Activated CD8-positive, alpha-beta memory T cell treated with anti-CD3 and anti-CD28 coated beads for 24 hours (primary cell): Measurements from ENCODE around the gene IGSF11.
"Not testable (repeated sequence)": the region's sequence is repeated elsewhere in the genome, so short reads cannot be mapped to it uniquely, and the experiment has no call there.

Experiments
- DNase-seq: peaks from one replicate; pipeline ENCODE4 v3.0.0-alpha.2; 2020

The IGSF11 gene

DNA sequence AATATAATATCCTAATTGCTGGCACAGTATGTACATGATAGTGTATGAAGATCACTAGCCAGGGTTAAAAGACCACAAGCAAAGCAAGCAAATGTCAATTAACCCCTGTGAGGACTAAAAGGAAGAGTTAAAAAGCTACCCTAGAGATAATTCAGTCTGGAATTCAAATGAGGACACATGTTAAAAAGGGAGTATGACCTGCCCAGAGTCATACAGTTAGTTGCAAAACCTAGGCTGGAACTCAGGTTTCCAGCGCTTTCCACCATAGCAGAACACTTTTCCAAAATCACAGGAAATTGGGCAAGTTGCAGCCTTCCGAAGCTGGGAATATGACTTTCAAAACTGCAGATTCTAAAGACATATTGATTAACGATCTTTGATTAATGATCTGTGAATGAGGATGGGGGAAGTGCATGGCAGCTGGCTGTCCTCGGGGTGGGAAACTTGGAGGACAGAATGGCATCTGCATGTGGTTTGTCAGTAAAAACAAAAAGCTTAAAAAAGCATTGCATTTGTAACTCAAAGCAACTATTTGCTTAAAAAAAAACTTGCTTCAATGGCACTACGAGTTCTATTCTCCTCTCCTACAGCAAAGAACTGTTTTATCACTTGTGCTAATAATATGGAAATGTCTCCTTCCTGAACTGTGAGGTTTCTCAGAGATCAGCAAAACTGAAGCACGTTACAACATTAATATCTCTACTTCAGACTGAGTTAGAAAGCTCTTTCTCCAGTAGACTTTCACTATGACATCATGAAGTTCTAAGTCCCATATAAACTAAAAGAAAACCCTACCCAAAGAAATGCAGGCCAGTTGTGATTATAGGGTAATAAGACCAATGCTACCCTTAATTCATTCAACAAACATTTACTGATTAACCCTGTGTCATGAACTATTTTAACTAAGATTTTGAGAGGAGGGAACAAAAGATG is 46.2 kb downstream of the IGSF11 start:
- DNase-seq, result no peak

DNA sequence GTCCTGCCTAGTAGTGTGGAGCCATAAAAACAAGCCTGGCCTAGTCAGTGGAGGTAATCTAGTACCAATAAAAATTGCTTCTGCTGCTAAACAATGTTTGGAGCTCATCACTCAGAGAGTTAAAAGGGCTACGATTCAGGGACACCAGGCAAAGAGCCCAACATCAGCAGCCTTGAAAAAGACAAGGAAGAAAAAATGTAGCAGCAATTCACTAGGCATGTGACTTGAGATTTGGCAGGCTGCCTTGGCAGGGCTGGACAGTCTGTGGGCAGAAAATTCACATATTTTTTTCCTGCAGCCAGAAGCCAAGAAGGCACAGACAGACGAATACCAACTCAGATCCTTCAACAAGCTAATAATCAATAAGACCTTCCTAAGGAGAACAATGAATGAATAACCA is 47.2 kb downstream of the IGSF11 start:
- no peak for DNase-seq

DNA sequence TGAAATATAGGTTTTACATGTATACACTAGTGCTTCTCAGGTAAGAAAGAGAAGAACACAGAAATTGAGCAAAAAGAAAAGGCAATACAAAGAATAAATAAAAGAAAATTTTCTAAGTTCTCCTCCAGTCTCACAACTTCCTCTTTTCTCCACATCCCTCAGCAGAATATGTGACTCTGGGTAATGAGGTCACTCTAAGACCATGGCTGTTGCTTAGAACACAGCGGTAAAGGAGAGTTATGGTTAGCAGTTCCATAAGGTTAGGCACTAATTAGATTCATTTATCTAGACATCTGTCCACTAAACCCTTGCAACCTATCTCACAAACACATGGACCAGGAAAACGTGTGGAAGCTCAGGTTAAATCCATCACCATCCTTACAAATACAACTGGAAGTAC is 47.9 kb downstream of the IGSF11 start:
- DNase-seq, result no peak

DNA sequence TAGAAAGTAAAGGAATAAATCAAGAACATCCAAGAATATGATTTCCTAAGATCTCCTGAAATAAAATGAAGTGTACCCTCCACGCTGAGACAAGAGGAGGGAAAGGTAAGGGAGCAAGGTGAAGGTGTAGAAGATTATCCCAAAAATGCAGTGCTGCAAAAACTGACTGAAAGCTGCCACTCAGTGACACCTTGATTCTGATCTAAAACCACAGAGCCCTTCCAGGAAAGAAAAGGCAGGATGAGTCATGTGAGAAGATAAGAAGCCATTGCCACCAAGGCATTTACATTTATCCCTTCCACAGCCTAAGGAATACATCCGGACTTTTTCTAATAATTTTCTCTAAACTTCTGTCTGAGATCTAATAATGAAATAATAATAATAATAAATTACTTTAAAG is 49.9 kb downstream of the IGSF11 start:
- no peak for DNase-seq

DNA sequence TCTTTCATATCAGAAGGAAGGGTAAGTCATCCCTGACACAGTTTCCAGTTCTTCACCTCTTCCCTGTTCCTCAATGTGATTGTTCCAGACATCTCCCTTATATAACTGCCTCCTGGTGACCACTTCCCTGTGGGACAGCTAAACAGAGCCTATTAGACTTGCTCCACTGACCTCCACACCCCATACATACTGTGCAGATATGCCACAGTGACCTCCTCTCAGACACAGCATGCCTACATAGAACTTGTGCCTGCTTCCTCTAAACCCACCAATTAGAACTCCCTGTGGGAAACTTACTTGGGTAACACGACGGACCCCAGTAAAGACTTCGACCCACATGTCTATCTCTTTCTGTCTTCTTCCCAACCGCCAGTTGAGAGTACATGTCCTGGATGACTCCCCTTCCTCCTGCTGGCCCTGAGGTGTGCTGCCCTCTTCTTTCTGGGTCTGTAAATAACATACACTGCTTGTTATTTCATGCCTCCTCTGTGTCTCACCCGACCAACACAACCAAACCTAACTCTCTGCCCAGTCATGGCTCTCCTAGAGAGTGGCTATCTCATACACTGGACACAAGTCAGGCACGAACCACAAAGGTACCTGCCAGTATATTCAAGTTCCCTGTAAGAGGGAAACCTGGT is 53.0 kb downstream of the IGSF11 start:
- DNase-seq, result no peak

DNA sequence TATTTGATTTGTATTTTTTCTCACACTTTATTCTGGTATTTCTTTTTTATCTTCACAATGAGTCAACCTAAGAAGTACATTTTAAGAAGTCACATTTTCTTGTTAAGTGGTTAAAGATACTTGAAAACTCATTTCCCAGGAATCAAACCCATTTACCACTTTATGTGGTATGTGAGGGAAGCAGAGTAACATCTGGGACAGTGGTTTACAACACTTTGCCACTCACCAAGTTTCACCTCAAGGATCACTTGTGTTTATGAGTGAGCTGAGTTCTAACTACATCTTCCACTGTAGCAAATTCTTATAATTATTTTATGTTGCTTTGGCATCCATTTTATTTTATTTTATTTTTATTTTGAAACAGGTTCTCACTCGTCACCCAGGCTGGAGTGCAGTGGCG is 53.8 kb downstream of the IGSF11 start:
- DNase-seq, result no peak

DNA sequence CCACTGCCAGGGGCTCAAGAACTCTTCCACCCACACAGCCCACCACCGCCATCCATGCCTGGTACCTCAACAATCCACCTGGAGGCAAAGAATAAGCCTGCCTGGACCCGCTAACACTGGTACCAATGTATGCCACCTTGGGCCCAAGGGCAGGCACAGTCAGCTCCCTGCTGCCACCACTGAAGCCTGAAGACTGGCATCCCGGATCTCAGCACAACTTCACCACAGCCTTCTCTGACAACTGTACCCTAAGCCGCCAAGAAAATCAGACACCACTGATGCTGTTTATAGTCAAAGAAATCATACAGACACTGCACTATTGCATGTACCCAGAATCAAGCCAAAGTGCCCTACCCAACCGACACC is 56.3 kb downstream of the IGSF11 start:
- DNase-seq, result no peak

DNA sequence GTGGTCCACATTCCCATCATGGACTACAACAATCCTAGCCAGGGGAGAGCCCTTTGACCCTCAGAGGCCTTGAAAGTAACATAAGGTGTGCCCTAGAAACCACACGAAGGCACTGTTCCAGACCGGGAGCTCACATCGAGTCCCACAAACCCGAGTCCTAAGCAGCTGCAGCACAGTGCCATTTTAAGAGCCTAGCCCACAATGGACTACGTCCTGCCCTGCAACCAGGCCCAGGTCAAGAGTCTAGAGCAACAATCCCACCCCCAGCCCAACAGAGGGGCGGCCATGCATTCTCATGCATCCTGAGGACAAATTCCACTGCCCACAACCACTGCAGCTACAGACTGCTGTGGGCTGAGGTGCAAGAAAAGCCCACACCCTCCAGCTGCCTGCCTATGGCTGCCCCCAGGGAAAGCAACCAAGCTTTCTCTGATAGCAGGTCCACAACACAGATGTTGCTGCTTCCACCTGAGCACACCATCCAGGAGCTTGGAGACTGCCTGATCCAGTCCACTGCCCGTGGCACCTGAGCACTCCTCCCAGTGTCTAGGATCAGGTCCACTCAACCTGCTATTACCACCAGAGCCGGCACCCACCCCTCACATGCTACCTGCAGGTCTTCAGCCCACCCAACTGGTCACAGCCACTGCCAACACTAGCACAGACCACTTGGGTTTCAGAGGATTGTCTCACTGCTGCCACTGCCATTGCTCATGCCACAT is 56.8 kb downstream of the IGSF11 start:
- no peak for DNase-seq

DNA sequence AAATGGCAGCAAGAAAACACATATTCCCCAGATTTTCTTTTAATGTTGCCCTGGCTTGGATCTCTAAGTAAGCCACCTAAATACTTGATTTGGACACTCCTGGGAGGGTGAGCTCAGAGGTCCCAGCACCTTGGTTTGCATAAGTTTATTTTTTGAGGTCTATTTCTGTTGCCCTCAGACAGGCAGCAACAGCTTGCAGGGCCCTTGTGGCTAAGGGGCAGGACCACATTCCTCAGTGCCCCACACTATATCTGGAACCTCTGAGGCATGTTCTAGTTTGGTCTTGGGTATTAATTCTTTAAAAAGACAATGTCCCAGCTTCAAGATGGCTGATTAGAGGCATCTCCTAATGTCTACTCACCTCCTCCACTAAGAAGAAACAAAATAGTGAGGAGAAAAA is 57.5 kb downstream of the IGSF11 start:
- DNase-seq, result no peak

DNA sequence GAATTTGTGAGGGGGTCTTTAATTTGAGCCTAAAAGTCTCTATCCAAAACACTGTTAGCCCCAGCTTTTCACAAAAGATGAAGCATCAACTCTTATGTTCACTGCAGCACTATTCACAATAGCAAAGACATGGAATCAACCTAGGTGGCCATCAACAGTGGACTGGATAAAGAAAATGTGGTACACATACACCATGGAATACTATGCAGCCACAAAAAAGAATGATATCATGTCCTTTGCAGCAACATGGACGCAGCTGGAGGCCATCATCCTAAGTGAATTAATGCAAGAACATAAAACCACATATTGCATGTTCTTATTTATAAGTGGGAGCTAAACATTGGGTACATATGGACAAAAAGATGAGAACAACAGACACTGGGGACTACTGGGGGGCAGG is 59.2 kb downstream of the IGSF11 start:
- not testable (repeated sequence) for DNase-seq

DNA sequence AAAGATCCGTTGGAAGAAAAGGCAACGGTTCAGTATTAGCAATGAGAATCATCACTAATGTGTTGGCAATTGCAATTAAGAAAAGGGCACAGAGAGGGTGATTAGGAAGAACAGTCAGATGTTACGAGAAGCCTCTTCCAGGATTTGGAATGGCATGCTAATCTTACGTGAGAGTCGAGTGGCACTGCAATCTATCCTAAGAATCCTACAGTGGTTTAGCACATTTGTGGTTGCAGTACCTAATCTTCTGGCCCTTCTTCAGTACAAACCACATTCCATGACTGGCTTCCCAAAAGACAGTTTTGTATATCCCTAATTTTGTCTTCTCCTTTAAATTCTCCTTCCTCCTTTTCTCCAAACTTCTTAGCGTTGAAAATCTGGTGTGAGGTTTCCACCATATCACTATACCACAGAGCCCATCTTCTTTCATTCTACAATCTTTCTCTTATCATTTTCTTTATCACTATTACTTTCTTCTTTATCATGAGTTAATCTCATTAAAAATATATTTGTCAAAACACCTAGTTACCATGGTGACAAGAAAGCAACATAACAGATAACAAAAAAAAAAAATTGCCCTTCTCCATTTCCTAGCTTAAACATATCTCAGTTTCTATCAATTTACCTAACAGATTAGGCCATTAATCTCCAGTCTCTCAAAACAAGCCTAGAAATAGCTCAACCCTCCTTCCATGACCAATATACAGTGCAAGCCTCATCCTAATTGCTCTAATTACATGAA is 60.1 kb downstream of the IGSF11 start:
- no peak for DNase-seq

DNA sequence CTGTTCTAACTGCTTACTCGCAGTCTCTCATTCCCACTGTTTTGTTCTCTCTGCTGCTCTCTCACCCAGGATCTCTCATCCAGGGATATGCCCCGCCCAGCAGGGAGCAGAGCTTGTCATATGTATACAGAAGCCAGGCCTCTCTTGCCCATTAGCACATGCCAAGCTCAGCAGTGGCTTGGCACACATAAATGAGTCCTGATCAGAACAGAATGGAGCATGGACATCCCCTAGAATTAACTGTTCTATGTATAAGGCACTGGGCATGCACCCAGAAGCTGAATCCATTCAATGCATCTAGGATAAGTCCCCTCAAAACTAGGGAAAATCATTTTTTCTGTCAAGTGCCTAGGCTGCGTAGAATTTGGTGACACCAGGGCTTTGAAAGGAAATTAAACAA is 61.6 kb downstream of the IGSF11 start:
- no peak for DNase-seq

DNA sequence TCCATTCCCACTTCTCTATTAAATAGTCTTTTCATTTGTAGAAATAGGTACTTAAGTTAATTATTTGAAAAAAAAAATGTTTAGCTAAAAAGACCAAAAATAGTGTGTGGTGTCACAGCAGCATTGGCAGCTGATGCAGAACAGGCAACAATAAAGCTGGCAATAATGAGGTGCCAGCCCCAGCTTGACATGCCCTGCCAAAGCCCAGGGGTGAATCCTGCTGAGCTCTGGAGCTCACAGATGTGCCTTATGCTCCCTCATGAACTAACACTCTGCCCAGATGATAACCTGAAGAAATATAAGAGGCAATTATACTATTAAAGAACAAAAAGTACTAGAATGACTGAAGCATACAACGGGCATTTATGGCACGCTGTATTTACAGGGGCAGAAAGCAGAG is 63.8 kb downstream of the IGSF11 start:
- no peak for DNase-seq

DNA sequence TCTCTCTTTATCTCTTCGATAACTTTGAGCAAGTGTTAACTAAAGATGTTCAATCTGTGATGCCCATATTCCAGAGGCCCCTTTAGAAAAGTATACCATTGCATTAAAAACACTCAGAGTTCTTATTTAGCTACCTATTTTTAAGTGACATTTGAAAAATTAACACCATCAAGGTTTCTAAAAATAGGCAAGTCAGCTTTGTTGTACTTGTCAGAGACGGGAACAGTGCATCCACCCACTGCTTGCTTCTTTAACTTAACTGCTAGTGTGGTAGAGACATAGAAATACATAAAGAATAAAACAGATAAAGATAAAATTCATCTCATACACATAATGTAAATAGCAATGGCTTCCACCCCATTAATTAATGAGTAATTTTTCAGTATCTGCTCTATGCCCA is 66.0 kb downstream of the IGSF11 start:
- DNase-seq, result no peak

DNA sequence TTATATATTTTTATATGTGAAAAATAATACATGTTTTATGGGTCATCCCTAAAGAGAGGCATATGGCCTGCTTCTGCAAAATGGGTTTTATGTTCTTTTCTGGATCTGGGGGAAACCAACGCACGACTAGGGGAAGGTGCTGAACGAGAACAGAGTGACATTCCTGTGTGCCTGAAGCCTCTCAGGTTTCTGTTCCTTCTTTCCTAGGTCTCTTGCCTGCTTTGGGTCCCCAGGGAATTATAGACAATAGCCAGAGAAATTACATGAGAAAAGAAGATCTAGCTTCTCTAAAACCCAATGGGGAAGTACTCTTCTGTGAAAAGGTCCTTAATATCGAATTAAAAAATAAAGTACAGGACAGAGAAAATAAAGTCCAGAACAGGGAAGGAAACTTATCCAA is 66.5 kb downstream of the IGSF11 start:
- DNase-seq, result no peak

DNA sequence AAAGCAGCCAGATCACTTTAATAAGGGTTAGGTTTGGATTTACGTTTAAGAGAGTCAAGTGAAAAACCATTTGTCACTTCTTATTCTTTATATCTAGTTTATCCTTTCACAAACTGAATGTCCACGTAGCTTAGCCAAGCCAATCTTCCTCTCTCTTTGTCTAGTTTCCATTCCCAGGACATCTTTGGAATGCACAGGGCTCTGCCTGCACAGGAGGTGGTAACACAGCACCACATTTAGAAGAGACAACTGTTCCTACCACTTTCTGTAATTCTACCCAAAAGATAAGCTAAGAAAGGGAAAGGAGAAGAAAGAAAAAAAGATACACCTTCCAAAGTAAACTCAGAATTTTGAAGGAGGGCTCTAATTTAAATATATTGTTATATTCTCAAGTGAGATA is 67.9 kb downstream of the IGSF11 start:
- no peak for DNase-seq

DNA sequence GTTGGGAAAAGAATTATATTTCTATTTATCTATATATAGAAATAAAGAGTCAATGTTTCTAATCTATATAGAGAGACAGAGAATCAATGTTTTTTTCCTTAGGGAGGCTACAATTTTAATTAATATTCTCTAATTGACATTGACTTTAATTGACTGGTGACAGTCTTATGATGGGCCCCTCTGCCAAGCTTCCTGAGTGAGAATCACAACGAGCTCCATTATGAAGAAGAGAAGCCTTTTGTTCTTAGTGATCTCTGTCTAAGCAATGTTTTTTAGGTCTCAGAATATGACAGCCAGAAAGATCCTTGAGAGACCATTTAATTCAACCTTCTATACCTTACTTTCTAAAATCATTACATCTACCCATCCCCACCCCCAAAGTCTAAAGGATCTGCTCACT is 70.9 kb downstream of the IGSF11 start:
- DNase-seq, result no peak

DNA sequence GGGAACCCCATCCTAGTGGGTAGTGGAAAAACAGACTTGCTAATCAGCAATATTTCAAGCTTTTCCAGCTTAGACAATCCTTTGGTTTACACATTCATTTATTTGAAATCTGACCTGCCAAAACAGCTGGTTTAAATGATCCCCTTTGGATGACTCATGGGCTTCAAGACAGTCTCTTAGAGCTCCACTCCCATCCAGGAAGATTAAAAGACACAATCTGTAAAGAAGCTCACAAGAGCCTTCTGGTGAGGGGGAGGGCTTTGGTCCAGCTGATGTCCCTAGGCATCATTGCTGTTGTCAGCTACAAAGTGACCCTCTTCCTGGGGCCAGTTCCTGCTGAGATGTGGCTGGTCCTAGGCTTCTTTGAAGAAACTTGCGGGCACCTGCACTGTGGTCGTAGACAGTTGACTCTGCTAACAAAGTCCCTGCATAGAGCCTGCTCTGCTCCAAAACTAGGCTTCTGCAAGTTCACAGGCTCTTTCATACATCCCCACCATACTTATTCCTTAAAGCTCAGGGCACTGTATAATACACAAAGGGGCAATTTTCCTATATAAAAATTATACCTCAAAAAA is 73.7 kb downstream of the IGSF11 start:
- DNase-seq, result no peak

DNA sequence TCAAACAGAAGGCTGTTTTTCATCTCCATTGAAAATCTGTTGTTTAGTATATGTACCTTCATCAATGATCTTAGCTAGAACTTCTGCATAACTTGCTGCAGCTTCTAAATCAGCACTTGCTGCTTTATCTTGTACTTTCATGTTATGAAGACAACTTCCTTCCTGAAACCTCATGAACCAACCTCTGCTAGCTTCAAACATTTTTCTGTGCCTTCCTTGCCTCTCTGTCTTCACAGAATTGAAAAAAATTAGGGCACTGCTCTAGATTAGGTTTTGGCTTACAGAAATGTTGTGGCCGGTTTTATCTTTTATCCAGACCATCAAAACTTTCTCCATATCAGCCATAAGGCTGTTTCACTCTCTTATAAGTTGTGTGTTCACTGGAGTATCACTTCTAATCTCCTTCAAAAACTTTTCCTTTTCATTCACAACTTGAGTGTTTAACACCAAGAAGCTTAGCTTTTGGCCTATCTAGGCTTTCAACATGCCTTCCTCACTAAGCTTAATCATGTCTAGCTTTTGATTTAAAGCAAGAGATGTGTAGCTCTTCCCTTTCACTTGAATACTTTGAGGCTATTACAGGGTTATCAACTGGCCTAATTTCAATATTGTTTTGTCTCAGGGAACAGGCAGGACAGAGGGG is 78.6 kb downstream of the IGSF11 start:
- DNase-seq, result no peak

DNA sequence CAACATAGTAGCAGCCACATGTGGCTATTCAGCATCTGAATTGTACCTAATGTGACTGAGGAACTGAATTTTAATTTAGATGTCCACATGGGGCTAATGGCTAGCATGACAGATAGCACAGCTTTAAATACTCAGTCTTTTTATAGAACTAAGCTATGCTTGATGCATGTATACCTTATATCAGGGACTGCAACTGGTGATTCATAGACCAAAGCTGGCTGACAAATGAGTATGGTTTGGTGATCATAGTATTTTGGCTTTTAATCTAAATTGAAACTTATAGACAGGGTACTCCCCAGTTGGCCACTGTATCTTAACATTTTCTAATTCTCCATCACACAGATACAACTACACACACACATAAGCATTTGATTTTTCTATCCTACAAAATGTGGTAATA is 83.6 kb downstream of the IGSF11 start:
- DNase-seq, result no peak

DNA sequence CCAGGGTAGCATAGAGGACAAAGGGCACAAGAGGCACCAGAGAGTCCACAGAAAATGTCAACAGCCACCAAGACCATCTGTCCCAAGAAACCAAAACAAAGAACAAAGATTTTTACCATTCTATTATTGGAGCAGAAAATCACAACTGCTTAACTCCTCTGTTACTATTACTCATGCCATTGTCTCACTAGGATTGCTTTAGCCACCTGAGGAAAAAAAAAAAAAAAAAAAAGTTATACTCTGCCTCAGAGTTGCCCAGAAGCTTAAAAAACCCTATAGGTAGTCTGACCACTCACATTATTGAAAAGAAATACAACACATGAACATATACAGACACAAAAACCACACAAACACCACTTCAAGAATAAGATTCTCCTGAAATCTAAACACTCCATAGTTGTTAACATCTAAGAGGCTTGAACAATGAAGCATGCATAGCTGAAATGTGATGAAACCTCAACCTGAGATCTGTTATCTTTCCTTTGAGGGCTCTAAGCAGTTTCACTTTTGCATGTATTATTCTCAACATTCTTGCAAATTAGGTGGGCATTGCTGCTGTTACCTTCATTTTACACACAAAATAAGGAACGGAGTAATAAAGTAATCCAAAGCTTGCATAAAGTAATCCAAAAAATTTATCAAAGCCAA is 85.4 kb downstream of the IGSF11 start:
- no peak for DNase-seq

DNA sequence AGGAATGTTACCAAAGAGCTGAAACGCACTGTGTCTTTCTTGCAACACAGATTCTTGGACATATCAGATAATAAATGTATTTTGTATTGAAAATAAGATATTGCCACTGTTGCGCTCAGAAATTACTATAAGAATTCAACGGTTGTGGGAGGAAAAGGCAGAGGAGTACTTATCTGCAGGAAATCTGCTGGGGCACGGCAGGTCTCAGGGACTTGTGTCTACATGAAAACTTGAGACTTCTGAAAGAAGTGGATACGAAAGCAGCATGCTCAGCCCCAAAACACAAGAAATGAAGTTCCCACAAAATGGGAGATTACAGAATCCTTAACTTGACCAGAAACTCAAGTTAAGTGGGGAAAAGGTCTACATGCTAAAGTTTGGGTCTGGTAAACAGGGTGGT is 86.5 kb downstream of the IGSF11 start:
- DNase-seq, result no peak
